ENCODE data around the gene GNL1.
"Not testable (repeated sequence)": the region's sequence is repeated elsewhere in the genome, so short reads cannot be mapped to it uniquely, and the experiment has no call there.

GNL1 gene

DNA sequence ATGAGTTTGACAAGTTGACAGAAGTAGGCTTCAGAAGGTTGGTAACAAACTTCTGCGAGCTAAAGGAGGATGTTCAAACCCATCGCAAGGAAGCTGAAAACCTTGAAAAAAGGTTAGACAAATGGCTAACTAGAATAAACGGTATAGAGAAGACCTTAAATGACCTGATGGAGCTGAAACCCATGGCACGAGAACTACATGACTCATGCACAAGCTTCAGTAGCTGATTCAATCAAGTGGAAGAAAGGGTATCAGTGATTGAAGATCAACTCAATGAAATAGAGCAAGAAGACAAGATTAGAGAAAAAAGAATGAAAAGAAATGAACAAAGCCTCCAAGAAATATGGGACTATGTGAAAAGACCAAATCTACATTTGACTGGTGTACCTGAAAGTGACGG, 34.3 kb downstream of the GNL1 start:
- not testable (repeated sequence) for H3K4me3 Mint-ChIP-seq, H3K27me3 Mint-ChIP-seq, H3K9me3 Mint-ChIP-seq, ATAC-seq, H3K36me3 Mint-ChIP-seq
- Mint-ChIP-seq H3K27ac (peak overlapping the region; percentile 78), H3K4me1 (peaks cover 64% of the 10 kb centered on the region)

DNA sequence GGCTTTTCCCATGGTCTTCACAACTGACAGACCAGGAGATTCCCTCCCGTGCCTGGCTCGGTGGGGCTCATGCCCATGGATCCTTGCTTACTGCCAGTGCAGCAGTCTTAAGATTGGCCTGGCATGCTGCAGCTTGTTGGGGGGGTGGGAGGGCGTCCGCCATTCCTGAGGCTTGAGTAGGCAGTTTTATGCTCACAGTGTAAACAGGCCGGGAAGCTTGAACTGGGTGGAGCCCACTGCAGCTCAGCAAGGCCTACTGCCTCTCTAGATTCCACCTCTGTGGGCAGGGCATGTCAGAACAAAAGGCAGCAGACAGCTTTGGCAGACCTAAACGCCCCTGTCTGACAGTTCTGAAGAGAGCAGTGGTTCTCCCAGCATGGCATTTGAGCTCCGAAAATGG, 35.2 kb downstream of the GNL1 start:
- not testable (repeated sequence) for H3K9me3 Mint-ChIP-seq, H3K4me3 Mint-ChIP-seq, ATAC-seq, H3K27me3 Mint-ChIP-seq, H3K36me3 Mint-ChIP-seq
- Mint-ChIP-seq H3K27ac (peak overlapping the region; percentile 78), H3K4me1 (peaks cover 68% of the 10 kb centered on the region)

- Mint-ChIP-seq H3K4me3 (no peak overlapping the region), H3K9me3 (peaks cover 2% of the 10 kb centered on the region)
Observed at GRCh38 chr6:30520522-30520921, 35.8 kb downstream of the GNL1 start.

GRCh38 chr6:30518505-30519145, 37.7 kb downstream of the GNL1 start:
- H3K9me3 Mint-ChIP-seq, H3K4me3 Mint-ChIP-seq, H3K36me3 Mint-ChIP-seq, H3K27me3 Mint-ChIP-seq, ATAC-seq: not testable (repeated sequence)
- Mint-ChIP-seq H3K27ac (peak overlapping the region; percentile 96), H3K4me1 (peaks cover 60% of the 10 kb centered on the region)

More at GRCh38 chr6:30520522-30520921, 35.8 kb downstream of the GNL1 start:
- peak overlapping the region; percentile 59 for H3K27ac Mint-ChIP-seq
- H3K27me3 Mint-ChIP-seq: no peaks in the 10 kb centered on the region
- peaks cover 6% of the 10 kb centered on the region for H3K36me3 Mint-ChIP-seq
- peaks cover 68% of the 10 kb centered on the region for H3K4me1 Mint-ChIP-seq
- ATAC-seq: no peak

GRCh38 chr6:30517767-30518504, 38.4 kb downstream of the GNL1 start:
- H3K27me3 Mint-ChIP-seq, H3K4me3 Mint-ChIP-seq, H3K9me3 Mint-ChIP-seq, ATAC-seq, H3K36me3 Mint-ChIP-seq: not testable (repeated sequence)
- Mint-ChIP-seq H3K27ac (peak overlapping the region; percentile 96), H3K4me1 (peaks cover 56% of the 10 kb centered on the region)

DNA sequence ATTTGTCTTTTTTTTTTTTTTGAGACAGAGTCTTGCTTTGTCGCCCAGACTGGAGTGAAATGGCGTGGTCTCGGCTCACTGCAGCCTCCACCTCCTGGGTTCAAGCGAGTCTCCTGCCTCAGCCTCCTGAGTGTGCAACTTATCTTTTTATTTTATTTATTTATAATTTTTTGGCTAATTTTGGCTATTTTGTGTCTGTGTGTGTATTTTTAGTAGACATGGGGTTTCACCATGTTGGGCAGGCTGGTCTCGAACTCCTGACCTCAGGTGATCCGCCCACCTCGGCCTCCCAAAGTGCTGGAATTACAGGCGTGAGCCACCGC, 39.6 kb downstream of the GNL1 start:
- Mint-ChIP-seq H3K4me3 (peak overlapping the region; percentile 91), H3K4me1 (peaks cover 56% of the 10 kb centered on the region), H3K27ac (peak overlapping the region; percentile 96)
- not testable (repeated sequence) for H3K9me3 Mint-ChIP-seq, H3K27me3 Mint-ChIP-seq, ATAC-seq, H3K36me3 Mint-ChIP-seq

- peak overlapping the region; percentile 96 for H3K27ac Mint-ChIP-seq
- H3K9me3 Mint-ChIP-seq: peaks cover 2% of the 10 kb centered on the region
- no peaks in the 10 kb centered on the region for H3K27me3 Mint-ChIP-seq
- H3K4me3 Mint-ChIP-seq: peak overlapping the region; percentile 91
- no peaks in the 10 kb centered on the region for H3K36me3 Mint-ChIP-seq
- ATAC-seq: peak; percentile 91
- peaks cover 57% of the 10 kb centered on the region for H3K4me1 Mint-ChIP-seq
Observed at GRCh38 chr6:30515944-30516753, 40.1 kb downstream of the GNL1 start.

- Mint-ChIP-seq H3K9me3 (peaks cover 2% of the 10 kb centered on the region), H3K27ac (peak overlapping the region; percentile 96), H3K36me3 (no peaks in the 10 kb centered on the region), H3K27me3 (no peaks in the 10 kb centered on the region), H3K4me1 (peaks cover 61% of the 10 kb centered on the region), H3K4me3 (peak overlapping the region; percentile 91)
- no peak for ATAC-seq
Observed at GRCh38 chr6:30515106-30515505, 41.2 kb downstream of the GNL1 start.

GRCh38 chr6:30513451-30513850, 42.8 kb downstream of the GNL1 start:
- no peak overlapping the region for H3K27ac Mint-ChIP-seq

DNA sequence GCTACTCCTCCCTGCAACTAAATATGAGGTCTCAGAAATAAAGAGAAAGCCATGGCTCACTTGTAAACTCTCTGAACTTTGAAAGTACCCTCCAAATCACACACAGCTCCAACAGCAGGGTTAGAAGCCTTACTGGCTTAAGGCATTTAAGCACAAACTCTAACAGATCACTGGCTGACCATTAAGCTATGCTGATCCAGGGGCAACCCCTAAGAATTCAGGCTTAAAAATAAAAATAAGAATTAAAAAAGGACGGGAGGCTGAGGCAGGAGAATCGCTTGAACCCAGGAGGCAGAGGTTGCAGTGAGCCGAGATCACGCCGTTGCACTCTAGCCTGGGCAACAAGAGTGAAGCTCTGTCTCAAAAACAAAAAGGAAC, 45.1 kb downstream of the GNL1 start:
- H3K4me3 Mint-ChIP-seq: no peak overlapping the region
- H3K27me3 Mint-ChIP-seq: no peaks in the 10 kb centered on the region
- no peaks in the 10 kb centered on the region for H3K9me3 Mint-ChIP-seq
- ATAC-seq: no peak
- no peaks in the 10 kb centered on the region for H3K36me3 Mint-ChIP-seq
- peaks cover 79% of the 10 kb centered on the region for H3K4me1 Mint-ChIP-seq
- peak overlapping the region; percentile 57 for H3K27ac Mint-ChIP-seq

More at GRCh38 chr6:30513451-30513850, 42.8 kb downstream of the GNL1 start:
- peaks cover 2% of the 10 kb centered on the region for H3K9me3 Mint-ChIP-seq
- H3K4me3 Mint-ChIP-seq: no peak overlapping the region
- H3K27me3 Mint-ChIP-seq: no peaks in the 10 kb centered on the region
- ATAC-seq: no peak
- H3K4me1 Mint-ChIP-seq: peaks cover 72% of the 10 kb centered on the region
- H3K36me3 Mint-ChIP-seq: no peaks in the 10 kb centered on the region

- H3K4me3 Mint-ChIP-seq: no peak overlapping the region
Observed at GRCh38 chr6:30510419-30511168, 45.7 kb downstream of the GNL1 start.

DNA sequence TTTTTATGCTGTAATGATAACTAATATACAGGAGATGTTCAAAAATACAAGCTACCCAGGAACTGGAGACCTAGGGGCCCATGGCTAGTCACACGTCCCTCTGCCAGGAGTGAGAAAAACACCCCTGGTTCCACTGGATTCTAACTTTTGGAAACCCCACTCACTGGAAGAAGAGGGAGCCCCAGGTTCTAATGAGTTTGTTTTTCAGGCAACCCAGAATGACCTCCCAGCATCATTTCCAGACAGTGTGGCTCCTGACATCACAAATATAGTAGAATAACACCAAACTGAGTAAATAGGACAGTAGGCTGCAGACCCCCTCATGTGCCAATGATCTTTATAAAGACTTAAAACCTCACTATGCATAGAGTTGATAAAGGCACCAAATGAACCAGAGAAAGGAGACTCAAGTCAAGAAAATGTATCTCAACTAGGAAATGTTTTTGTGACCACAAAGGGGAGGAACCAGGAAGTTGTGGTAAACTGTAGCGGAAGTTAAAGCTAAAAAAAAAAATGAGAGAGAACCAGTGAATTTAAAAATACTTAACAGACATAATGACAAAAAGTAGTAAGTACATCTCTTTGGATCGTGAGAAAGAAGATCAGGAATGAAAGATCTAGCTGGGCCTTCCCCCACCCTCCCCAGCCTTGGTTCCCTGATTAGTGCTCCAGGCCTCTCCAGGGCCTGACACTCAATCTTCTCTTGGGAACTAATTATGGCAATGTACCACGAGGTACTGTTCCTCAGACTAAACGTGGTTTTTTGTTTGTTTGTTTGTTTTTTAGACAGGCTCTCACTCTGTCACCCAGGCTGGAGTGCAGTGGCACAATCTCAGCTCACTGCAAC, 47.2 kb downstream of the GNL1 start:
- peak; percentile 78 for ATAC-seq
- Mint-ChIP-seq H3K27ac (peak overlapping the region; percentile 57), H3K4me1 (peaks cover 62% of the 10 kb centered on the region)

More at GRCh38 chr6:30510419-30511168, 45.7 kb downstream of the GNL1 start:
- H3K36me3 Mint-ChIP-seq: no peaks in the 10 kb centered on the region
- no peak for ATAC-seq
- H3K27ac Mint-ChIP-seq: peak overlapping the region; percentile 57
- no peaks in the 10 kb centered on the region for H3K9me3 Mint-ChIP-seq
- no peaks in the 10 kb centered on the region for H3K27me3 Mint-ChIP-seq
- H3K4me1 Mint-ChIP-seq: peaks cover 74% of the 10 kb centered on the region

GRCh38 chr6:30507849-30508827, 48.2 kb downstream of the GNL1 start:
- peaks cover 62% of the 10 kb centered on the region for H3K4me1 Mint-ChIP-seq
- no peaks in the 10 kb centered on the region for H3K27me3 Mint-ChIP-seq
- ATAC-seq: peak; percentile 93
- no peaks in the 10 kb centered on the region for H3K9me3 Mint-ChIP-seq
- H3K36me3 Mint-ChIP-seq: no peaks in the 10 kb centered on the region
- H3K27ac Mint-ChIP-seq: peak overlapping the region; percentile 57
- H3K4me3 Mint-ChIP-seq: peak overlapping the region; percentile 51

More for the DNA sequence above, 47.2 kb downstream of the GNL1 start:
- Mint-ChIP-seq H3K36me3 (no peaks in the 10 kb centered on the region), H3K4me3 (peak overlapping the region; percentile 17), H3K27me3 (no peaks in the 10 kb centered on the region), H3K9me3 (no peaks in the 10 kb centered on the region)

All from stimulated activated memory B cell treated with anti-CD40 and anti-IgM and Interleukin-4, amounts not matched to agents 10 μg/mL and 1 μg/mL and 100 μg/mL, for 72 hours (primary cell).